ENCODE data around the gene QRSL1. TPM values are rescaled to one million over a fixed set of nuclear protein-coding genes. Genes with fewer than 3 reads are reported as not detected.

Gene QRSL1
- total RNA-seq, 2 donors from 2014 or later: 6.1 to 9.4 TPM

DNA sequence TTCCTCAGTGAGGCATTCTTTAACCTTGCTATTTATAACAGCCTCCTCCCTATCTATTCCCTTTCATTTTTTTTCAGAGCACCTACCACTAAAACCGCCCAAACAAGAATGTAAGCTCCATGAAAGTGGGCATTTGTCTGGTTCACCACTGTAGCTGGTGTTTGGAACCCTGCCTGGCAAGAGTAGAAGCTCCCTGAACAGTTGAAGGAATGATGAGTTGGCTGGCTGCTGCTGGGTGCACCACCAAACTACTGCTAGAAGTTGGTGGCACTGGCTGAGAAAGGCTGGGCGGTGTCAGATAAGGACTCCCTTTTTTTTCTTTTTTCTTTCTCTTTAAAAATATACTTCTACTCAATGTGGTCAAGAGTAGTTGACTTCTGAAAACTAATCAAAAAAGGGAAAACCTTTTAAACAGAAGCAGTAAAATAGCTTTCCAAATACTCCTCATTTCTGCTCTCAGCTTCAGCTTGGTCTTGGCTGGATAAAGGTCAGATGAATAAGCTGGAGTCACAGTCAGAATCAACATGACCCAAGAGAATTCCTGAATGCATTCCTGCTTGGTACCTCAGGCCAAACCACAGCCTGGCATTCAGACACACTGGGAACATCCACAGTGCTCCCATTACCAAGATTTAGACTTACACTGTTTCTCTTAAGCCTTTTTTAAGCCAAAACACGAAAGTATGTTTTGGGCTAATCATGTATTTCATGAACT lies 38.1 kb upstream of the QRSL1 start:
- H3K4me3 ChIP-seq: no peak overlapping the region
- 94% methylated on average over 3 of the region's 3 CpGs for WGBS
- H3K27me3 ChIP-seq (replicated peaks; ENCODE audit: insufficient read depth): no peaks in the 10 kb centered on the region
- no peak overlapping the region for H3K27ac ChIP-seq
- TF ChIP-seq CTCF (IDR thresholded peaks at IDR 0.05): no peak
- TF ChIP-seq POLR2A (IDR thresholded peaks at IDR 0.05): no peak
- no peak for TF ChIP-seq POLR2AphosphoS5 (IDR thresholded peaks at IDR 0.05)
- no peaks in the 10 kb centered on the region for H3K36me3 ChIP-seq
- H3K9me3 ChIP-seq: no peaks in the 10 kb centered on the region
- intact Hi-C loops (cut with DNase I): no loop called here
- no peaks in the 10 kb centered on the region for H3K4me1 ChIP-seq (replicated peaks)
- no peak for DNase-seq (ENCODE audit: low spot score)

DNA sequence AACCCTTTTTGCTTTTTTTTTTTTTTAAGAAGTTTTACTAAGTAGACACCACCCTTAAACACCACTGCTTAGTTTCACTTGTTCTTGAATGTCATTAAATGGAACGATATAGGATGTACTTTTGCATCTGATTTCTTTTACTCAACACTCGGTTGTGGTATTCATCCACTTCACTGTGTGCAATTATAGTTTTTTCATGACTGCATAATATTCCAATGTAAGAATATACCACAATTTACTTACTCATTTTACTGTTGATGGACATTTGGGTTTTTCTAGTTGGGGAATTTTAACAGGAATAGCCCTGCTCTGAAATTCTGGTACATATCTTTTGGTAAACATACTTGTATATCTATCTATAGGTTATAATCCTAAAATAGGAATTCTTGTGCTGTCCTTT lies 29.9 kb upstream of the QRSL1 start:
- no peak for TF ChIP-seq POLR2AphosphoS5 (IDR thresholded peaks at IDR 0.05)
- no peak for TF ChIP-seq CTCF (IDR thresholded peaks at IDR 0.05)
- no peak for TF ChIP-seq POLR2A (IDR thresholded peaks at IDR 0.05)
- DNase-seq (ENCODE audit: low spot score): no peak
- WGBS: 50% methylated on average over 2 of the region's 2 CpGs
- no peaks in the 10 kb centered on the region for H3K9me3 ChIP-seq
- H3K4me1 ChIP-seq (replicated peaks): no peaks in the 10 kb centered on the region
- H3K4me3 ChIP-seq: no peak overlapping the region
- no peaks in the 10 kb centered on the region for H3K36me3 ChIP-seq
- no peak overlapping the region for H3K27ac ChIP-seq
- intact Hi-C loops (cut with DNase I): no loop called here
- no peaks in the 10 kb centered on the region for H3K27me3 ChIP-seq (replicated peaks; ENCODE audit: insufficient read depth)

DNA sequence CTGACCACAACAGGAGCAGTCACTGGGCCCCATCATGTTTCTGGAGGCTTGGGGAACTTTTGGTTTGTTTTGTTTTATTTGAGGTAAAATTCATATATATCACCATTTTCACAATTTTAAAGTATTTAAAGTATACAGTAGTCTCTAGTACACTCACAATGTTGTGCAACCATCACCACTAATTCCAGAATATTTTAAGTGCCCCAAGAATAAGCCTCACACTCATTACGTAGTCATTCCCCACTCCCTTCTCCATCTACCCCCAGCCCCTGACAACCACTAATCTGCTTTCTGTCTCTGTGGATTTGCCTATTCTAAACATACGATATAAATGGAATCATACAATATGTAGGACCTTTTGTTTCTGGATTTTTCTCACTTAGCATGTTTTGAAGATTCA lies 29.0 kb upstream of the QRSL1 start:
- Histone ChIP-seq H3K4me1 (replicated peaks) (no peaks in the 10 kb centered on the region), H3K27ac (no peak overlapping the region), H3K9me3 (no peaks in the 10 kb centered on the region), H3K27me3 (replicated peaks; ENCODE audit: insufficient read depth) (no peaks in the 10 kb centered on the region), H3K4me3 (no peak overlapping the region), H3K36me3 (no peaks in the 10 kb centered on the region)
- intact Hi-C loops (cut with DNase I): loop anchor here (10.0 kb wide), 1 partner anchor 374 kb away; the partner anchor contains the start of gene CD24
- no peak for DNase-seq (ENCODE audit: low spot score)
- TF ChIP-seq CTCF (IDR thresholded peaks at IDR 0.05): no peak
- TF ChIP-seq POLR2AphosphoS5 (IDR thresholded peaks at IDR 0.05): no peak
- no peak for TF ChIP-seq POLR2A (IDR thresholded peaks at IDR 0.05)
- whole genome bisulfite sequencing: 98% methylated on average over 2 of the region's 2 CpGs

- intact Hi-C loops (cut with DNase I): loop anchor here (10.0 kb wide), 1 partner anchor 367 kb away; the partner anchor contains the start of gene CD24
- DNase-seq (ENCODE audit: low spot score): peak; percentile 31
- Histone ChIP-seq H3K9me3 (no peaks in the 10 kb centered on the region), H3K27ac (no peak overlapping the region), H3K27me3 (replicated peaks; ENCODE audit: insufficient read depth) (no peaks in the 10 kb centered on the region), H3K4me1 (replicated peaks) (no peaks in the 10 kb centered on the region), H3K36me3 (no peaks in the 10 kb centered on the region), H3K4me3 (no peak overlapping the region)
- WGBS: 19% methylated on average over 2 of the region's 2 CpGs
- TF ChIP-seq POLR2AphosphoS5 (IDR thresholded peaks at IDR 0.05) (no peak), CTCF (IDR thresholded peaks at IDR 0.05) (peak; percentile 8 to 67 (median 43)), POLR2A (IDR thresholded peaks at IDR 0.05) (no peak)
Observed at GRCh38 chr6:106608080-106608668, 21.2 kb upstream of the QRSL1 start.

GRCh38 chr6:106609699-106610098 lies 19.7 kb upstream of the QRSL1 start:
- Histone ChIP-seq H3K4me1 (replicated peaks) (no peaks in the 10 kb centered on the region), H3K27ac (no peak overlapping the region), H3K36me3 (no peaks in the 10 kb centered on the region), H3K27me3 (replicated peaks; ENCODE audit: insufficient read depth) (no peaks in the 10 kb centered on the region), H3K4me3 (no peak overlapping the region), H3K9me3 (no peaks in the 10 kb centered on the region)
- intact Hi-C loops (cut with DNase I): loop anchor here (10.0 kb wide), 1 partner anchor 365 kb away; the partner anchor contains the start of gene CD24
- 64% methylated on average over 6 of the region's 6 CpGs for WGBS
- TF ChIP-seq POLR2AphosphoS5 (IDR thresholded peaks at IDR 0.05) (no peak), POLR2A (IDR thresholded peaks at IDR 0.05) (no peak), CTCF (IDR thresholded peaks at IDR 0.05) (peak in 2 of 4 experiments; percentile 12 to 14)
- no peak for DNase-seq (ENCODE audit: low spot score)

Data from prostate gland (tissue), 2 donors.